GM18526 (cell line): ENCODE results near the gene RASAL1.

Experiments
- POLR2A ChIP-seq: IDR thresholded peaks from 3 replicates; pipeline ENCODE4 v1.6.1; 2011; ENCODE audit not compliant: insufficient read length; ENCODE audit errors: extremely low read depth

RASAL1 gene

DNA sequence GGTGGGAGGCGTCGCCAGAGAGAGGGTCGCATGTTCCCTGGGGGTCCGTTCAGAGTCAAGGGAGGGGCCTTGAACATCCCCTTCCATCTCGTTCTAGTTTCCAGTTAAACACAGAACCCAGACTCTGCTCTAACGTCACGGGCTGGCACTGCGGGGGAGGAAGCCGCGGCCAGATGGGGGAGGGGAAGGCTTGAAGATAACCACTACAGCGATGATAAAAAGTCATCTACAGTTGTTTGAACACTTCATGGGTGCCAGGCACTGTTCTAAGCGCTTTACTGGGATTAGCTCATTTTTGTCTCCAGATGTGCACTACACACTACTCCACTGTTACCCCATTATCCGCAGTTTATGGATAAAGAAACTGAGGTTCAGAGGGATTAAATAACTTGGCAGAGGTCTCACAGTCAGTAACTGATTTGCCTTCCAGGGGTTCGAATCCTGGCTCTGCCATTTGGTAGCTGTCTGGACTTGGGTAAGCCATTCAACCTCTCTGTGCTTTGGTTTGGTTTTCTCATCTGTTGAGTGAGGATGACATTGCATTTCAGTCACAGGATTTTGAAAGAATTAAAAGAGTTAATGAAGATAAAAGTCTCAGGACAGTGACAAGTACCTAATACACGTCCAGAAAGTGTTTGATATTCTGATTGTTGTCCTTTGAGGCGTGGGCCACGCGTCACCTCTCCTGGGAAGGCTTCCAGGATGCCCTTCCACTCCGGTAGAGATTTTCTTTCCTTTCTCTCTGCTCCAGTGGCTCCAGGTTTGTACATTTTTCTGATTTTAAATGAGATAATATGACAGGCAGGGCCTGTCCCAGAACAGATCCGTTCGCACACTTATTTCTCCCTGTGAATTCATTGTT, 798 bp upstream of the RASAL1 start:
- no peak for TF ChIP-seq POLR2A

DNA sequence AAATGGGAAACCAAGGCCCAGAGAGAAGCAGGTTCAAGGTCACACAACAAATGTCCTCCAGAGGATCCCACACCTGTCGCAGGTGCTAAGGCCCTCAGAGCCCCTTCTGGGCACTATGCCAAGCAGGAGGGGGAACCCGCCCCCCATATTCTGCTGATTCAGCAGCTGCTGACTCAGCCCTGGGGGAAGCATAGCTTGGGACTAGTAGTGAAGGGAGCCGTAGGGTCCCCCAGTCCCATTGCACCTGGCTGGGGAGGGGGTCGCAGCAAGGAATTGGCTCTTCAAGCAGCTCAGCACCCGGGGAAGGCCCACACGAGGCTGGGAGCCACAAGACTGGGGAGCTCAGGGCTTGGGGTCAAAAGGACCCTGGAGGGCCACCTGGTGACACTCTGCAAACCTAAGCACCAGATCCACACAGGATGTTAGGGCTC, 1.0 kb downstream of the RASAL1 start:
- no peak for TF ChIP-seq POLR2A

DNA sequence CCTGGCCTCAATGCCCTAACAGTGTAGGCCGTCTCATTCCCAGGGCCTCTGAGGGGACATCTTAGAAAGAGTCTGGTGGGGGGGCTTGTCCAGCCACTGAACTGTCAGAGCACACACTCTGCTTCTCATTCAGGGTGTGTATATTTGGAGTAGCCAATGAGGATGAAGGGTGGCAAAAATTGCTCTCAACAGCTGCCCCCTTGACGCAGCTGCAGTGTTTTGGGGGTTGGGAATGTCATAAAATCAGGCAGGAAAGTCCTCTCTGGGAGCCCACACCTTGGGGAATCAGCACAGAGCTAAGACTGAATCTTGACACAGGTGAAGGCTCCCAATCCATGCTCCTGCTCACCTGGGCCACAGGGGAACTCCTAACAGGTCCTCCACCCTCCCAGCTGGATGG, 1.5 kb downstream of the RASAL1 start:
- no peak for TF ChIP-seq POLR2A

DNA sequence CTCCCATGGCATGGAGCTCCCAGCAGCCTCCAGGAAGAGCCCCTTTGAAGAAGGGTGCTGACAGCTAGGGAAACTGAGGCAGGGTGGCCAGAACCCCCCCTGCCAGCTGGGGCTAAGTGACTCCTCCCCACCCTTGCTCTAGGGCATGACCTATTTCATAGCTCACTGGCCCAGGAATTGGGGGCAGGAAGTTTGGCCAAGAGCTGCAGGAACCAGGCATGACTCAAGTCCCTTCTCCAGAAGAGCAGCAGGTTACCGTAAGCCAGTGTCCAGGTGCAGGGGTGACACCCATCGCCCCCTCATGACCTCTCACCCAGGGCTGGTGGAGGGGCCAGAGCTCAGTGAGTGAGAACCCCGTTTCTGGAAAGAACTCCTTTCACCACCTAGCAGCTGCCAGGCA, 1.9 kb downstream of the RASAL1 start:
- TF ChIP-seq POLR2A: no peak

DNA sequence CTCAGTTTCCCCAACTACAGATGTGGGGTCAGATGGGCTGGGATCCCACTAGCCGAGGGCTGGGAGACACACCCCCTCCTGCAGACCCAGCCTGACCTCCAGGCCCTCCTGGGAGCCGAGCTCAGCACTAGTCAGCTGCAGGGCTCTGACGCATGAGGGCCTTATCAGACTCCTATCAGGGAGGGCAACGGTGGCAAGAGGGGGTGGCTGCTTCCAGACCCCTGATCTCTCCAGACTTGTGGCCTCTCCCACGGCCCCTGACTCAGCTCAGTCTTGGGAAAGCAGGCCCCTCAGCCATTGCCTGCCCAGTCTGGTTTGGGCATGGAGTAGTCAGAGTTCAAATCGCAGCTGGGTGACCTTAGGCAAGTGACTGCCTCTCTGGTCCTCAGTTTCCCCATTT, 2.5 kb downstream of the RASAL1 start:
- no peak for TF ChIP-seq POLR2A

DNA sequence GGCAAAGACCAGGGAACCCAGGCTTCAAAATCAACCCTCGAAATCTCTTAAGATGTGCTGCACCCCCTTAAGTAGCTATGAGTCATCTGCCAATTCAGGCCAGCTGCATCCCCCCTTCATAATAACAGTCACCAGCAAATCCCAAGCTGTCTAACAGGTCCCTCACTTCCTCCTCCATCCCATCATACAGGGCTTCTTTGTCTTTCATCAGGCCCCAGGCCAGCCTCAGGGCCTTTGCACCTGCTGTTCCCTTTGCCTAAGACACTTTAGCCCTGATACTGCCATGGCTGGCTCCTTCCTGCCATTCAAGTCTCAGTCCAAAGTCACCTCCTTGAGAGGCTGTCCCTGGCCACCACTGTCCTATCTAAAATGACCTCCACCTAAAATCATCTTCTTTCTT, 4.0 kb downstream of the RASAL1 start:
- no peak for TF ChIP-seq POLR2A

DNA sequence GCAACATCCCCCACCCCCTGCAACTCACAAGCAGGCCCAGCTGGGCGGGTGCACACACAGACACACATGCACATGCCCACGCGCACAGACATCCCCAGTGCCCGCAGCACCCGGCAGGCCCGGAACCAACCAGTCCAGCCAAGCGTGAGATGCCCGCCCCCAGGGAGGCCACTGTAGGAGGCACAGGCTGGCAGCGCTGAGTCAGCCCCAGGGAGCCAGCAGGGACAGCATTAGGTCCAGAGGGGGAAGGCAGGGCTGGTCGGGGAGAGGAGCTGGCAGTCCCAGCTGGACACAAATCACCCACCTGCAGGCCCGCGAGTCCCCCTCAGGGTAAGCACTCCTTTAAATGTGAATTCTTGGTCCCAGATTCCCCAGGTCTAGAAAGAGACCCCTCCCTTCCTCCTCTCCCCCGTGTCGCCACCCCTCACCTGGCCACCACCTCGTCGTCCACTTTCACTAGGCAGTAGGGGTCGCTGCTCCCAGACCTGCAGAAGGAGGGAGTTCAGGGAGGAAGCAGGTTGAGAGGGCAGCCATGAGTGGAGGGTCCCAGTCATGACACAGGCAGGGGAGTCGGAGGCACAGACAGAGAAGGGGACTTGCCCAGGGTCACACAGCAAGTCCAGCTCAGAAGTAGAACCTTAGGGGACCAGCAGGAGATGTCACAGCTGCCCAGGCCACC, 5.0 kb downstream of the RASAL1 start:
- TF ChIP-seq POLR2A: no peak

DNA sequence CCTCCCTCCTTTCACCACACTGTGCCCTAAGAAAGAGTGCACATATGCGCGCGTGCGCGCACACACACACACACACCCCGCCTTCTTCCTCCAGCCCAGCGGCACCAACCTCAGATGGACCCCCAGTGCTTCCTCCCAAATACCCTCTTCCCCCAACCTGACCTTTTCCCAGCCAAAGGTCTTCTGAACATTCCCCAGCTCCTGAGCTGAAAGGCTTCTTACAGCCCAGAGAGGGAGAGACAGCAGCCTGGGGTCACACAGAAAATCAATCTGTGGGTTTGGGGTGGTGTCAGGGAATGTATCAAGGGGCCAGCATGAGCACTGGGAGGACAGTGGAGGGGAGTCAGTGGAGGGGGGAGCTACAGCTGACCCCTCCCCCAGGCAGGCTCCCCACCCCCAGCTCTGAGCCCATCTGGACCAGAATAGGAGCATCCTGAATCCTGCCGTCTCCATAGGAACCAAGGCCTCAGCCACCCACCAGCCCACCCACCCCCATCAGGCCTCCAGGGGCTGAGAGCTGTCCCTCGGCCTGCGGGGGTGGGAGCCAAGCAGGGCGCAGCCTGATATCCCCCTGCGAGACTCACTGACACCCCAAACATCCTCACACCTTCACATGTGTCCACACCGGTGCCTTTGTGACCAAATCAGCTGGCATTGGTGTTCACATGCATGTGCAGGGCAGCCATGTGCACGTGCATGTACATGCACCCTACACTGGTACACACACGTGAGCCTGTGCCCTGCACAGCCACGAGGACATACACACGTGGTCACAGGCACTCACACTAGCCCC, 5.7 kb downstream of the RASAL1 start:
- no peak for TF ChIP-seq POLR2A

DNA sequence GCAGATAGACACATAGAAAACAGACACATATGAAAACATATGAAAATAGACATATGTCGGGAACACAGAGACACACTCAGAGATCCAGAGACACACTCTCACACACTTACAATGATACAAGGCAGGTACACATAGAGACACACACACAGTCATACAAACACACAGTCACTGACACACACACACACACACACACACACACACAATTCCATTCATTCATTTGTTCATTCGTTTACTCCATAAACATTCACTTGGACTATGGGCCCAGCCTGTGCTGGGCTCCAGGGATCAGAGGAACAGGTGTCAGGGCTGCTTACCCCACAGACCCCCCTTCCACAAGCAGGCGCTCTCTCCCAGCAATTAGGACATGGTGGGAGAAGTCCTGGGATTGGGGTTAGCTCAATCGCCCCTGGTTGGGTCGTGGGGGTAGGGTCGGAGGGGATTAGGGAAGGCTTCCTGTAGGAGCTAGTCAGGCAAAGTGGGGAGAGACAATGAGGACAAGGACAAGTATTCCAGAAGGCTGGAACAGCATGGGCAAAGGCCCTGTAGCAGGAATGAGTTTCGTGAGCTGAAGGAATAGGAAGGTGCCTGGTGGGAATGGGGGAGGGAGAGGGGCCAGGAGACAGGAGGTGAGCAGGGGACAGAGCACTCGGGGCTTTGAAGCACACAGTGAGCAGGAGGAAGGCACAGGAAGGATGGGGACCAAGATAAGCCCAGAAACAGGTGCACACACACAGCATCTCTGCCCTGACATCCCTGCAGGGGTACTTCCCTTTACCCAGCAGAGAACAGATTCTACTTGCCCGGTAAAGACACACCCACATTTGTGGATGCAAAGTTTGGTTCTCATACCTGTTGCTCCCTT, 6.5 kb downstream of the RASAL1 start:
- no peak for TF ChIP-seq POLR2A

DNA sequence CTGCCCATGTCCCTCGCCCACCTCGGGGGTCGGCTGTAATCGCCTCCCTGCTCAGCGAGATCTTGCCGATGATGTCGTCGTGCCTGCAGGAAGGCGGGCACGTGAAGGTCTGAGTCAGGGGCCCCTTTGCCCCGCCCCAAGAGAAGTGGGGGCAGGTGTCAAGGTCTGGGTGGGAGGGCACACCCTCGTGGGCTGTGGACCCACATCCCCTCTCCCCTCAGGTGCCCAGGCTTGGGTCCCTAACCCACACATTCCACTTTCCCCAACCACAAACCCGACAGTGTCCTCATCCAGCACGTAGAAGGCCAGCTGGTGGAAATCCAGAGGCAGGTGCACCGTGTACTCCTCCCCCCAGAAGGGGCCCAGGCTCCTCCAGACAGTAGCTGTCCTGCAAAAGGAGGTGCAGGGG, 7.8 kb downstream of the RASAL1 start:
- no peak for TF ChIP-seq POLR2A

DNA sequence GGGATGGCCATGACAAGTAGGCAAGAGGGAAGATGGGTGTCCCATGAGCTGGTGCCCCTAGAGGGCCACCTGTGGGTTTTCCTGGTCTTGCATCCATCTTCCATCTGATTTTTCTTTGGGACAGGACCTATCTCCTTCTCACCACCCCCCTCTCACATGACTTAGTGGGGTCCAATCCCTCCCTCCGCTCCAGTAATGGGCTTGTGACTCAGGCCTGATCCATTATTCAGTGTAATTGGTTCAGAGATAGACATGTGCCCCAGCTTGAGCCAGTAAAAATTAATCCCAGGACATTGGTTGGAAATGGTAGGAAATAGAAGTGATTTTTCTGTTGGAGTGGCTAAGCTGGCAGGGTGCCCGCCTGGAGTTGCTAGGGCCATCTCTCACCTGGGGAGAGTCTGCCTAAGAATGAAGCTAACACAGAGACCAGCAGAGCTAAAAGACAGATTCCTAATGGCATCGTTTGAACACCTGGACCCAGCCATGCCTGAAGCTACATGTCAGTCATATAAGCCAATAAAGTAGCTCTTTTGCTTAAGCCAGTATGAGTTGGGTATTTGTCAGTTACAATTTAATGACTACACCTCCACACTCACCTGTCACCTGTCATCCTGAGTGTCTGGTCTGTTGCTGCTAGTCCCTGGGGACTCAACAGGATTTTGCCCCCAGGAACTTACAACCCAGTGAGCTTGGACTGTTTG, 14.7 kb downstream of the RASAL1 start:
- TF ChIP-seq POLR2A: no peak

DNA sequence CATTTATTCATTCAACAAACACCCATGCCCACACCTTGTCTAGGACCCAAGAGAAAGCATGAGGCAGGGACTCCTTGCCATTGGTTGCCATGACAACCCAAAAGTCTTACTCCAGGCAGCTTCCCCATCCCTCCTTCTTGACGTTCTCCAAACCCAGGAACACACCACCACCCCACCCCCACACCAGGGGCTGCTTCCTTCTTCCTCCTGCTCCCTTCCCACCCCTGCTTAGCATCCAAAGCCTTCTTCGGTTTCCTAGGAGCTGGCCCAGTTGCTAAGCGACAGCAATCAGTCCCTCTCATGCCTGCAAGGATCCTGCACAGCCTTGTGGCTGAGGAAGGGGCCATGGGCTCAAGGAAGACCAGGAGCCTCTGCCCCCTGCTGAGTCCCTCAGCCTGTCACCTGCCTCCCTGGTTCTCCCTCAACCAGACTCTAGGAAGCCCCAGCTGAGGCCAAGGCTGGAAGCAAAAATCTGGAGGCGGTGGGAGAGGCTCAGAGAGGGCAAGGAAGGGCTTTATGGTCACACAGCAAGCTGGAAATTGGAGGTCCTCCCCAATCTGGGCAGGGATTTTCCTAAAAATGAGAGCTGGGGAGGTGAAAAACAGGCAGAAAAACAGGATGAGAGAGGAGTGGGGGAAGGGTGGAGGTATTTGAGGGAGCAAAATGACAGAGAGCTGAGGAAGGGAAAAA, 15.4 kb downstream of the RASAL1 start:
- no peak for TF ChIP-seq POLR2A

DNA sequence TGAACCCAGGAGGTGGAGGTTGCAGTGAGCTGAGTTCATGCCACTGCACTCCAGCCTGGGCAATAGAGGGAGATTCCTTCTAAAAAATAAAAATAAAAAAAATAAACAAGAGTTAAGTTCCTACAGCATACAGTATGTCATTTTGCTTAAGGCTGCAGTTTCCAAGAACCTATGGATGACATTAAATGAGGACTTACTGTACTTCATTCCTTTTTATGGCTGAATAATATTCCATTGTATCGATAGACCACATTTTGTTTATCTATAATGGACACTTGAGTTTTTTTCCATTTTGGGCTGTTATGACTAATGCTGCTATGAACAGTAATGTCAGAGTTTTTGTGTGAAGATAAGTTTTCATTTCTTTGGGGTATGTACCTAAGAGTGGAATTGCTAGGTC, 17.4 kb downstream of the RASAL1 start:
- no peak for TF ChIP-seq POLR2A

DNA sequence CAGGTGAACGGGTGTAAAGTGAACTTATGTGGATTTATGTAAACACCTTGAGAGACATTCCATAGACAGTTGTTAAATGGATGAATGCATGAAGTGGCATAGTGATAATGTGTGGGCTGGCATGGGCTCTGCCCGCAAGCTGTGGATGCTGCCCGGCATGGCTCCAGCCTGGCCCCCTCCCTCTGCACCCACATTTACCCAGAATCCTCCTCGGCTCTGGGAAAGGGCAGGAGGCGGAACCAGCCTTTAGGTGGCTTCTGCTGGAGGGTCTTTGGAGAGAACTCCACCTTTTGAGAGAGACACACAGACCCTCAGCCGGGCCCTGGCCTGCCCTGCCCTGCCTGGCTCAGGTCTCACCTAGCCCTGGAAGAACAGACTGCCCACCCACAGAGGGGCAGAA, 18.7 kb downstream of the RASAL1 start:
- TF ChIP-seq POLR2A: no peak
